Sigmoid colon (tissue), 4 donors: ENCODE data around the gene TRPV4.

Experiments
- CTCF ChIP-seq, 4 experiments: fragments of 450-650 bp in 3 of 4; fragments of 200-600 bp in 1 of 4; IDR thresholded peaks; one replicate each; pipeline ENCODE4 v1.5.1; 2016 to 2019; ENCODE audit warnings: antibody characterized with exemption in 4 of 4, mild to moderate bottlenecking in 3 of 4, moderate library complexity in 2 of 4
- EP300 ChIP-seq, 4 donors: sonication (generic); formaldehyde crosslinking; IDR thresholded peaks; one replicate each; pipeline ENCODE4 v1.6.1; 2017; ENCODE audit warnings: antibody characterized with exemption in 4 of 4
- POLR2A ChIP-seq, 2 donors: fragments of 450-650 bp; IDR thresholded peaks; one replicate each; pipeline ENCODE4 v1.6.1; 2016; ENCODE audit warnings: antibody characterized with exemption in 2 of 2, mild to moderate bottlenecking in 2 of 2, moderate library complexity in 2 of 2
- POLR2AphosphoS5 ChIP-seq, 4 donors: sonication (generic); formaldehyde crosslinking; IDR thresholded peaks; one replicate each; pipeline ENCODE4 v1.6.1; 2017; ENCODE audit warnings: antibody characterized with exemption in 4 of 4

- TF ChIP-seq CTCF (IDR thresholded peaks at IDR 0.05) (no peak), EP300 (IDR thresholded peaks at IDR 0.05) (no peak), POLR2AphosphoS5 (IDR thresholded peaks at IDR 0.05) (no peak), POLR2A (IDR thresholded peaks at IDR 0.05) (no peak)
Observed at GRCh38 chr12:109861689-109862314, 28.6 kb upstream of the TRPV4 start.
